Activated CD4-positive, alpha-beta memory T cell treated with anti-CD3 and anti-CD28 coated beads for 36 hours (primary cell): ENCODE results near the gene TMOD2. TPM values are rescaled to one million over a fixed set of nuclear protein-coding genes. Genes with fewer than 3 reads are reported as not detected.

ENCODE experiments used
- CTCF ChIA-PET: fragments of 350-600 bp; sonication (Branson Sonifier 250); formaldehyde crosslinking; loops from one replicate; lab custom pipeline; 2021; ENCODE audit warnings: antibody characterized with exemption, inconsistent platforms; lab: Charles Lee
- POLR2A ChIA-PET: fragments of 350-600 bp; sonication (Branson Sonifier 250); formaldehyde crosslinking; loops from one replicate; lab custom pipeline; 2021; ENCODE audit warnings: antibody characterized with exemption; lab: Charles Lee
- DNase-seq: peaks from one replicate; pipeline ENCODE4 v3.0.0-alpha.2; 2020
- H3K27ac Mint-ChIP-seq: one replicate; pipeline ENCODE4 v1.8.0; 2021; ENCODE audit warnings: mixed read lengths
- H3K27me3 Mint-ChIP-seq: one replicate; pipeline ENCODE4 v1.8.0; 2021; ENCODE audit warnings: mixed read lengths
- H3K36me3 Mint-ChIP-seq: one replicate; pipeline ENCODE4 v1.8.0; 2021; ENCODE audit warnings: mixed read lengths
- H3K4me1 Mint-ChIP-seq: one replicate; pipeline ENCODE4 v1.8.0; 2021; ENCODE audit warnings: low read depth, mixed read lengths
- H3K4me3 Mint-ChIP-seq: one replicate; pipeline ENCODE4 v1.8.0; 2021; ENCODE audit warnings: mild to moderate bottlenecking, mixed read lengths
- H3K9me3 Mint-ChIP-seq: one replicate; pipeline ENCODE4 v1.8.0; 2021; ENCODE audit warnings: mixed read lengths
- intact Hi-C: fragments of 100-400 bp; cut with micrococcal nuclease; formaldehyde crosslinking; loops from one replicate; pipeline ENCODE4 v1.15.1; 2023
- total RNA-seq, 2 experiments: library from RNA; stranded (reverse); gene quantifications; one replicate each; pipeline ENCODE4 v1.2.3, GENCODE V29; 2021

Gene TMOD2
- total RNA-seq, 2 experiments from 2014 or later = 6.7 to 7.9 TPM

GRCh38 chr15:51798281-51798680 is 46.9 kb downstream of the TMOD2 start:
- H3K36me3 Mint-ChIP-seq = peaks cover 5% of the 10 kb centered on the region
- POLR2A ChIA-PET = no interaction called here
- CTCF ChIA-PET = interaction anchor here (2.8 kb wide), 1 partner anchor 22 kb away, joined by 12 read pairs; no protein-coding TSS in a partner anchor
- DNase-seq = no peak
- no peaks in the 10 kb centered on the region for H3K9me3 Mint-ChIP-seq
- no peaks in the 10 kb centered on the region for H3K4me1 Mint-ChIP-seq
- no peak overlapping the region for H3K4me3 Mint-ChIP-seq
- intact Hi-C loops = loop anchor here (10.0 kb wide), 1 partner anchor 117 kb away; no protein-coding TSS in a partner anchor
- H3K27ac Mint-ChIP-seq = no peak overlapping the region
- no peaks in the 10 kb centered on the region for H3K27me3 Mint-ChIP-seq

GRCh38 chr15:51799282-51800252 is 48.2 kb downstream of the TMOD2 start:
- no peaks in the 10 kb centered on the region for H3K4me1 Mint-ChIP-seq
- H3K9me3 Mint-ChIP-seq = no peaks in the 10 kb centered on the region
- H3K27ac Mint-ChIP-seq = no peak overlapping the region
- ChIA-PET POLR2A (no interaction called here), CTCF (interaction anchor here (2.8 kb wide), 1 partner anchor 23 kb away, joined by 12 read pairs; no protein-coding TSS in a partner anchor)
- DNase-seq = no peak
- no peaks in the 10 kb centered on the region for H3K27me3 Mint-ChIP-seq
- intact Hi-C loops = loop anchor here (10.0 kb wide), 2 partner anchors 65 to 115 kb away; no protein-coding TSS in a partner anchor
- H3K4me3 Mint-ChIP-seq = no peak overlapping the region
- peaks cover 7% of the 10 kb centered on the region for H3K36me3 Mint-ChIP-seq

GRCh38 chr15:51801391-51801835 is 50.0 kb downstream of the TMOD2 start:
- no peak for DNase-seq
- H3K4me3 Mint-ChIP-seq = no peak overlapping the region
- no peaks in the 10 kb centered on the region for H3K9me3 Mint-ChIP-seq
- intact Hi-C loops = loop anchor here (10.0 kb wide), 1 partner anchor 63 kb away; no protein-coding TSS in a partner anchor
- no peaks in the 10 kb centered on the region for H3K4me1 Mint-ChIP-seq
- ChIA-PET CTCF (no interaction called here), POLR2A (no interaction called here)
- no peak overlapping the region for H3K27ac Mint-ChIP-seq
- H3K36me3 Mint-ChIP-seq = peaks cover 9% of the 10 kb centered on the region
- no peaks in the 10 kb centered on the region for H3K27me3 Mint-ChIP-seq

GRCh38 chr15:51802593-51802992 is 51.2 kb downstream of the TMOD2 start:
- Mint-ChIP-seq H3K9me3 (no peaks in the 10 kb centered on the region), H3K27ac (no peak overlapping the region), H3K27me3 (no peaks in the 10 kb centered on the region), H3K4me1 (no peaks in the 10 kb centered on the region), H3K36me3 (peaks cover 13% of the 10 kb centered on the region), H3K4me3 (no peak overlapping the region)
- no peak for DNase-seq
- CTCF ChIA-PET = interaction anchor here (0.5 kb wide), 1 partner anchor 717 kb away, joined by 3 read pairs; no protein-coding TSS in a partner anchor
- POLR2A ChIA-PET = no interaction called here
- intact Hi-C loops = loop anchor here (10.0 kb wide), 1 partner anchor 62 kb away; no protein-coding TSS in a partner anchor

- H3K4me3 Mint-ChIP-seq = no peak overlapping the region
- intact Hi-C loops = loop anchor here (10.0 kb wide), 1 partner anchor 61 kb away; no protein-coding TSS in a partner anchor
- H3K9me3 Mint-ChIP-seq = no peaks in the 10 kb centered on the region
- ChIA-PET CTCF (no interaction called here), POLR2A (no interaction called here)
- H3K36me3 Mint-ChIP-seq = peaks cover 14% of the 10 kb centered on the region
- H3K27me3 Mint-ChIP-seq = no peaks in the 10 kb centered on the region
- DNase-seq = no peak
- no peak overlapping the region for H3K27ac Mint-ChIP-seq
- H3K4me1 Mint-ChIP-seq = no peaks in the 10 kb centered on the region
Observed at GRCh38 chr15:51803965-51804364, 52.6 kb downstream of the TMOD2 start.

- H3K4me1 Mint-ChIP-seq = no peaks in the 10 kb centered on the region
- H3K9me3 Mint-ChIP-seq = no peaks in the 10 kb centered on the region
- POLR2A ChIA-PET = no interaction called here
- peaks cover 12% of the 10 kb centered on the region for H3K36me3 Mint-ChIP-seq
- CTCF ChIA-PET = no interaction called here
- no peak for DNase-seq
- H3K27ac Mint-ChIP-seq = no peak overlapping the region
- no peaks in the 10 kb centered on the region for H3K27me3 Mint-ChIP-seq
- intact Hi-C loops = loop anchor here (10.0 kb wide), 1 partner anchor 59 kb away; no protein-coding TSS in a partner anchor
- H3K4me3 Mint-ChIP-seq = no peak overlapping the region
Observed at GRCh38 chr15:51806123-51806522, 54.7 kb downstream of the TMOD2 start.

GRCh38 chr15:51809457-51809856 is 58.1 kb downstream of the TMOD2 start:
- intact Hi-C loops = loop anchor here (10.0 kb wide), 1 partner anchor 55 kb away; no protein-coding TSS in a partner anchor
- Mint-ChIP-seq H3K27ac (no peak overlapping the region), H3K4me1 (no peaks in the 10 kb centered on the region), H3K9me3 (no peaks in the 10 kb centered on the region), H3K36me3 (peaks cover 10% of the 10 kb centered on the region), H3K4me3 (no peak overlapping the region), H3K27me3 (no peaks in the 10 kb centered on the region)
- POLR2A ChIA-PET = no interaction called here
- CTCF ChIA-PET = interaction anchor here (1.2 kb wide), 1 partner anchor 33 kb away, joined by 4 read pairs; no protein-coding TSS in a partner anchor
- DNase-seq = no peak

GRCh38 chr15:51812598-51812997 is 61.2 kb downstream of the TMOD2 start:
- no peaks in the 10 kb centered on the region for H3K9me3 Mint-ChIP-seq
- H3K4me3 Mint-ChIP-seq = no peak overlapping the region
- H3K4me1 Mint-ChIP-seq = no peaks in the 10 kb centered on the region
- intact Hi-C loops = no loop called here
- peaks cover 4% of the 10 kb centered on the region for H3K36me3 Mint-ChIP-seq
- no peaks in the 10 kb centered on the region for H3K27me3 Mint-ChIP-seq
- H3K27ac Mint-ChIP-seq = no peak overlapping the region
- DNase-seq = no peak
- ChIA-PET POLR2A (no interaction called here), CTCF (interaction anchor here (1.9 to 2.0 kb wide), 2 partner anchors 36 to 163 kb away, joined by 4 to 9 read pairs; no protein-coding TSS in a partner anchor)

GRCh38 chr15:51814606-51815005 is 63.2 kb downstream of the TMOD2 start:
- Mint-ChIP-seq H3K4me1 (no peaks in the 10 kb centered on the region), H3K9me3 (no peaks in the 10 kb centered on the region), H3K27ac (no peak overlapping the region), H3K4me3 (no peak overlapping the region), H3K27me3 (no peaks in the 10 kb centered on the region), H3K36me3 (peaks cover 4% of the 10 kb centered on the region)
- DNase-seq = no peak
- intact Hi-C loops = no loop called here
- POLR2A ChIA-PET = no interaction called here
- CTCF ChIA-PET = interaction anchor here (1.3 kb wide), 1 partner anchor 38 kb away, joined by 5 read pairs; no protein-coding TSS in a partner anchor

- Mint-ChIP-seq H3K4me1 (no peaks in the 10 kb centered on the region), H3K27ac (no peak overlapping the region), H3K4me3 (no peak overlapping the region), H3K36me3 (peaks cover 16% of the 10 kb centered on the region), H3K27me3 (no peaks in the 10 kb centered on the region), H3K9me3 (peaks cover 16% of the 10 kb centered on the region)
- DNase-seq = no peak
- POLR2A ChIA-PET = no interaction called here
- CTCF ChIA-PET = no interaction called here
- intact Hi-C loops = no loop called here
Observed at GRCh38 chr15:51816611-51817010, 65.2 kb downstream of the TMOD2 start.

GRCh38 chr15:51818150-51818549 is 66.8 kb downstream of the TMOD2 start:
- Mint-ChIP-seq H3K4me1 (no peaks in the 10 kb centered on the region), H3K4me3 (no peak overlapping the region), H3K27ac (no peak overlapping the region), H3K9me3 (peaks cover 20% of the 10 kb centered on the region), H3K27me3 (no peaks in the 10 kb centered on the region), H3K36me3 (peaks cover 18% of the 10 kb centered on the region)
- ChIA-PET CTCF (no interaction called here), POLR2A (no interaction called here)
- DNase-seq = no peak
- intact Hi-C loops = no loop called here

GRCh38 chr15:51825698-51826097 is 74.3 kb downstream of the TMOD2 start:
- intact Hi-C loops = loop anchor here (10.0 kb wide), 2 partner anchors 189 to 339 kb away; partner anchors contain the start of gene MAPK6

More at GRCh38 chr15:51825698-51826097, 74.3 kb downstream of the TMOD2 start:
- peaks cover 13% of the 10 kb centered on the region for H3K9me3 Mint-ChIP-seq
- H3K4me1 Mint-ChIP-seq = peaks cover 10% of the 10 kb centered on the region
- ChIA-PET POLR2A (no interaction called here), CTCF (no interaction called here)
- H3K27me3 Mint-ChIP-seq = no peaks in the 10 kb centered on the region
- no peak overlapping the region for H3K4me3 Mint-ChIP-seq
- no peak for DNase-seq
- H3K27ac Mint-ChIP-seq = no peak overlapping the region
- H3K36me3 Mint-ChIP-seq = peaks cover 12% of the 10 kb centered on the region
